ENCODE results near the gene RPS6KA1.
"Not testable (repeated sequence)": the region's sequence is repeated elsewhere in the genome, so short reads cannot be mapped to it uniquely, and the experiment has no call there.

Gene RPS6KA1

GRCh38 chr1:26579681-26580111, 50.1 kb downstream of the RPS6KA1 start:
- no peak for TF ChIP-seq CTCF (conservative IDR thresholded peaks at IDR 0.05; ENCODE audit: low read depth, low read length)
- H3K4me3 ChIP-seq (ENCODE audit: low read length) = no peak overlapping the region
- no peak for DNase-seq (ENCODE audit: low read depth)

GRCh38 chr1:26580116-26580515, 50.6 kb downstream of the RPS6KA1 start:
- no peak for DNase-seq (ENCODE audit: low read depth)
- no peak for TF ChIP-seq CTCF (conservative IDR thresholded peaks at IDR 0.05; ENCODE audit: low read depth, low read length)
- H3K4me3 ChIP-seq (ENCODE audit: low read length) = no peak overlapping the region

- no peak for TF ChIP-seq CTCF (conservative IDR thresholded peaks at IDR 0.05; ENCODE audit: low read depth, low read length)
- no peak overlapping the region for H3K4me3 ChIP-seq (ENCODE audit: low read length)
- DNase-seq (ENCODE audit: low read depth) = no peak
Measured at GRCh38 chr1:26581287-26581651, 51.7 kb downstream of the RPS6KA1 start.

- no peak overlapping the region for H3K4me3 ChIP-seq (ENCODE audit: low read length)
- no peak for TF ChIP-seq CTCF (conservative IDR thresholded peaks at IDR 0.05; ENCODE audit: low read depth, low read length)
- DNase-seq (ENCODE audit: low read depth) = no peak
Measured at GRCh38 chr1:26582053-26582835, 52.7 kb downstream of the RPS6KA1 start.

- H3K4me3 ChIP-seq (ENCODE audit: low read length) = no peak overlapping the region
- no peak for TF ChIP-seq CTCF (conservative IDR thresholded peaks at IDR 0.05; ENCODE audit: low read depth, low read length)
- no peak for DNase-seq (ENCODE audit: low read depth)
Measured at GRCh38 chr1:26582836-26583460, 53.4 kb downstream of the RPS6KA1 start.

- H3K4me3 ChIP-seq (ENCODE audit: low read length) = no peak overlapping the region
- TF ChIP-seq CTCF (conservative IDR thresholded peaks at IDR 0.05; ENCODE audit: low read depth, low read length) = peak; percentile 34
- no peak for DNase-seq (ENCODE audit: low read depth)
Measured at GRCh38 chr1:26583646-26584485, 54.3 kb downstream of the RPS6KA1 start.

GRCh38 chr1:26584588-26584987, 55.0 kb downstream of the RPS6KA1 start:
- not testable (repeated sequence) for H3K4me3 ChIP-seq (ENCODE audit: low read length); DNase-seq (ENCODE audit: low read depth)

All from retinal pigment epithelial cell (primary cell).